Esophagus squamous epithelium (tissue), 4 donors: ENCODE results near the gene HIVEP1.

ENCODE experiments used
- POLR2A ChIP-seq, 4 donors: fragments of 450-650 bp; IDR thresholded peaks; one replicate each; pipeline ENCODE4 v1.6.1; 2017; ENCODE audit warnings: antibody characterized with exemption in 4 of 4, mild to moderate bottlenecking in 4 of 4, moderate library complexity in 3 of 4
- TF ChIP-seq, protein P1 (sequence below), 6 experiments: fragments of 450-650 bp in 4 of 6; fragments of 200-600 bp in 2 of 6; sonication (generic) in 2 of 6; IDR thresholded peaks; one replicate each; pipeline ENCODE4 v1.5.1; 2016 to 2019; ENCODE audit warnings: antibody characterized with exemption in 6 of 6, mild to moderate bottlenecking in 4 of 6, moderate library complexity in 4 of 6

DNA sequence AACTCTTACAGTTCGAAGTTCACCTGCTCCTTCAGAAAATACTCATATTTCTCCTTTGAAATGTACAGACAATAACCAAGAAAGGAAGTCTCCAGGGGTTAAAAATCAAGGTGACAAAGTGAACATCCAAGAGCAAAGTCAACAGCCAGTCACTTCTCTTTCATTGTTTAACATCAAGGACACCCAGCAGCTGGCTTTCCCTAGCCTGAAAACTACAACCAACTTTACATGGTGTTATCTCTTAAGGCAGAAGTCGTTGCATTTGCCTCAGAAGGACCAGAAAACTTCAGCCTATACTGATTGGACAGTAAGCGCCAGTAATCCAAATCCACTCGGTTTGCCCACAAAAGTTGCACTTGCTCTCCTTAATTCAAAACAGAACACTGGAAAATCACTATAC, 113.3 kb downstream of the HIVEP1 start:
- TF ChIP-seq, protein P1, sequence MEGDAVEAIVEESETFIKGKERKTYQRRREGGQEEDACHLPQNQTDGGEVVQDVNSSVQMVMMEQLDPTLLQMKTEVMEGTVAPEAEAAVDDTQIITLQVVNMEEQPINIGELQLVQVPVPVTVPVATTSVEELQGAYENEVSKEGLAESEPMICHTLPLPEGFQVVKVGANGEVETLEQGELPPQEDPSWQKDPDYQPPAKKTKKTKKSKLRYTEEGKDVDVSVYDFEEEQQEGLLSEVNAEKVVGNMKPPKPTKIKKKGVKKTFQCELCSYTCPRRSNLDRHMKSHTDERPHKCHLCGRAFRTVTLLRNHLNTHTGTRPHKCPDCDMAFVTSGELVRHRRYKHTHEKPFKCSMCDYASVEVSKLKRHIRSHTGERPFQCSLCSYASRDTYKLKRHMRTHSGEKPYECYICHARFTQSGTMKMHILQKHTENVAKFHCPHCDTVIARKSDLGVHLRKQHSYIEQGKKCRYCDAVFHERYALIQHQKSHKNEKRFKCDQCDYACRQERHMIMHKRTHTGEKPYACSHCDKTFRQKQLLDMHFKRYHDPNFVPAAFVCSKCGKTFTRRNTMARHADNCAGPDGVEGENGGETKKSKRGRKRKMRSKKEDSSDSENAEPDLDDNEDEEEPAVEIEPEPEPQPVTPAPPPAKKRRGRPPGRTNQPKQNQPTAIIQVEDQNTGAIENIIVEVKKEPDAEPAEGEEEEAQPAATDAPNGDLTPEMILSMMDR (IDR thresholded peaks at IDR 0.05) = no peak
- no peak for TF ChIP-seq POLR2A (IDR thresholded peaks at IDR 0.05)
